OCI-LY1 (cell line): ENCODE results near the gene RASSF5.
A peak's percentile ranks its signal among the peaks of the same experiment; 100 is the strongest.

ENCODE experiments used
- H2AFZ ChIP-seq: fragments of 200-600 bp; sonication (generic), shearing (Covaris generic); 2 replicates; pipeline ENCODE4 v1.6.0; 2014; ENCODE audit warnings: antibody characterized with exemption, mild to moderate bottlenecking, low read length
- H3F3A ChIP-seq: fragments of 200-600 bp; sonication (generic), shearing (Covaris generic); 2 replicates; pipeline ENCODE4 v1.6.0; 2014; ENCODE audit warnings: mild to moderate bottlenecking, antibody characterized with exemption, low read length, moderate library complexity; ENCODE audit not compliant: insufficient read depth
- H3K27ac ChIP-seq: fragments of 200-600 bp; sonication (generic); 2 replicates; pipeline ENCODE4 v1.5.1; 2014; ENCODE audit warnings: low read length, mixed run types, mild to moderate bottlenecking, low read depth; ENCODE audit not compliant: poor library complexity, severe bottlenecking
- H3K27me3 ChIP-seq: fragments of 200-600 bp; sonication (generic); 2 replicates; pipeline ENCODE4 v1.6.0; 2014; ENCODE audit warnings: antibody characterized with exemption, mild to moderate bottlenecking, low read length, moderate library complexity; ENCODE audit not compliant: insufficient read depth
- H3K36me3 ChIP-seq: fragments of 200-600 bp; sonication (generic); 2 replicates; pipeline ENCODE4 v1.6.1; 2014; ENCODE audit warnings: mild to moderate bottlenecking, antibody characterized with exemption, low read length, moderate library complexity, mixed read lengths; ENCODE audit not compliant: insufficient read depth
- H3K4me1 ChIP-seq: fragments of 200-600 bp; sonication (generic); 2 replicates; pipeline ENCODE4 v1.5.1; 2014; ENCODE audit warnings: mild to moderate bottlenecking, low read length, moderate library complexity; ENCODE audit not compliant: insufficient read depth, severe bottlenecking
- H3K4me2 ChIP-seq: fragments of 200-600 bp; sonication (generic), shearing (Covaris generic); 2 replicates; pipeline ENCODE4 v1.6.1; 2014; ENCODE audit warnings: low read length
- H3K4me3 ChIP-seq: fragments of 200-600 bp; sonication (generic); 2 replicates; pipeline ENCODE4 v1.5.1; 2014; ENCODE audit warnings: low read length, low read depth, mild to moderate bottlenecking, mixed read lengths; ENCODE audit not compliant: poor library complexity, severe bottlenecking
- H3K79me2 ChIP-seq: fragments of 200-600 bp; shearing (Covaris generic); 2 replicates; pipeline ENCODE4 v1.6.1; 2016; ENCODE audit warnings: mixed run types, low read length, mixed read lengths; ENCODE audit not compliant: insufficient read depth
- H3K9ac ChIP-seq: fragments of 200-600 bp; sonication (generic), shearing (Covaris generic); 2 replicates; pipeline ENCODE4 v1.6.1; 2014; ENCODE audit warnings: mild to moderate bottlenecking, low read length, mixed read lengths
- H3K9me2 ChIP-seq: fragments of 200-600 bp; sonication (generic), shearing (Covaris generic); 2 replicates; pipeline ENCODE4 v1.6.1; 2014; ENCODE audit warnings: low read depth, mild to moderate bottlenecking, low read length, mixed read lengths
- H3K9me3 ChIP-seq: fragments of 200-600 bp; shearing (Covaris generic); 2 replicates; pipeline ENCODE4 v1.6.1; 2014; ENCODE audit warnings: low read length, mixed read lengths
- H4K20me1 ChIP-seq: fragments of 200-600 bp; sonication (generic), shearing (Covaris generic); 2 replicates; pipeline ENCODE4 v1.6.0; 2016; ENCODE audit warnings: mild to moderate bottlenecking, low read length; ENCODE audit not compliant: insufficient read depth
- EZH2 ChIP-seq: fragments of 200-600 bp; sonication (generic), shearing (Covaris generic); IDR thresholded peaks from 2 replicates; pipeline ENCODE4 v1.8.0; 2017; ENCODE audit warnings: borderline replicate concordance, mixed run types, mild to moderate bottlenecking, antibody characterized with exemption, low read length, moderate library complexity, mixed read lengths
- TF ChIP-seq, protein P1 (sequence below): fragments of 200-600 bp; sonication (generic), shearing (Covaris generic); IDR thresholded peaks from 2 replicates; pipeline ENCODE4 v1.5.1; 2017; ENCODE audit warnings: mild to moderate bottlenecking, antibody characterized with exemption, low read length, moderate library complexity, mixed read lengths

Gene RASSF5

DNA sequence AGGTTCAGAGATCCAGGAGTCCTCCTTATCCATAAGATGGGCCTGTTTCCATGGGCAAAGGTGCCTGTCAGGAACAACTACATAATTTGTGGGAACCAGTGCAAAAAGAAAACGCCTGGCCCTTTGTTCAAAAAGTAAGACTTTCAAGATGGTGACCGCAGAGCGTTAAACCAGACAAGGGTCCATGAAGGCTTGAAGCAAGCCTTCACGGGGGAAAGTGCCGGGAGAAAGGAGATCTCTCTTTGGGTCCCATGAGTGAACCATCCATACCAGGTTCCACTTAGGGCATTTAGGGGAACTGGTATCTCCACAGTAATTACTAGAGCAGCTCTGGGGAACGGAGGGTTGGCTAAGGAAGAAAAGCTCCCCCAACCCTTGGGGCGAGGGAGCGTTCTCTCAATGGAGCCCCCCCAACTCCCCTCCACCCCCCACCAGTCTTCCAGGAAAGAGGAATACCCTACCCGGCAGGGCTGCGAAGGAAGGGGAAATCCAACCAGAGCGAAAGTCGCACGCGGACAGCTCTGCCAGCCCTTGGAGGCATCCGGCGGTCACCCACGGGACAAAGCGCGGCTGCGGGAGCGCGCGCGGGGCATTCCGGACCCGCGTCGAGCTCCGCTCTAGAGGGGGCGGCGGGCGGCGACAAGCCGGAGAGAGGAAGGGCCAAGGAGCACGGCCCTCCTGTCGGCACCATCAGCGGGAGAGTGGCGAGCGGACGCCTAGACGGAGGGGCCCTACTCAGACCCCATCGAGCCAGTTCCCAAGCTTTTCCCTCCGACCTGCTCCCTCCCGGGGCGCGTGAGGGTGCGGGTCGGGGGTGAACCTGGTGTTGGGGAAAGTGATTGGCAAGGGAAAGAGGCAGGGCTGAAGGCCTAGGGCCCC is 687 bp upstream of the RASSF5 start:
- Histone ChIP-seq H3K9ac (peak overlapping the region; percentile 4; the same call in 1 of the 2 replicates), H3K4me2 (peak overlapping the region; percentile 58), H3K27ac (no peak overlapping the region), H3K4me1 (peaks cover 13% of the 10 kb centered on the region), H2AFZ (no peak overlapping the region), H3K36me3 (no peaks in the 10 kb centered on the region), H3K79me2 (no peaks in the 10 kb centered on the region), H3K9me3 (no peaks in the 10 kb centered on the region), H3F3A (no peaks in the 10 kb centered on the region), H4K20me1 (no peaks in the 10 kb centered on the region), H3K4me3 (peak overlapping the region; percentile 51), H3K9me2 (no peaks in the 10 kb centered on the region), H3K27me3 (peaks cover 7% of the 10 kb centered on the region)
- TF ChIP-seq EZH2: no peak
- TF ChIP-seq, protein P1, sequence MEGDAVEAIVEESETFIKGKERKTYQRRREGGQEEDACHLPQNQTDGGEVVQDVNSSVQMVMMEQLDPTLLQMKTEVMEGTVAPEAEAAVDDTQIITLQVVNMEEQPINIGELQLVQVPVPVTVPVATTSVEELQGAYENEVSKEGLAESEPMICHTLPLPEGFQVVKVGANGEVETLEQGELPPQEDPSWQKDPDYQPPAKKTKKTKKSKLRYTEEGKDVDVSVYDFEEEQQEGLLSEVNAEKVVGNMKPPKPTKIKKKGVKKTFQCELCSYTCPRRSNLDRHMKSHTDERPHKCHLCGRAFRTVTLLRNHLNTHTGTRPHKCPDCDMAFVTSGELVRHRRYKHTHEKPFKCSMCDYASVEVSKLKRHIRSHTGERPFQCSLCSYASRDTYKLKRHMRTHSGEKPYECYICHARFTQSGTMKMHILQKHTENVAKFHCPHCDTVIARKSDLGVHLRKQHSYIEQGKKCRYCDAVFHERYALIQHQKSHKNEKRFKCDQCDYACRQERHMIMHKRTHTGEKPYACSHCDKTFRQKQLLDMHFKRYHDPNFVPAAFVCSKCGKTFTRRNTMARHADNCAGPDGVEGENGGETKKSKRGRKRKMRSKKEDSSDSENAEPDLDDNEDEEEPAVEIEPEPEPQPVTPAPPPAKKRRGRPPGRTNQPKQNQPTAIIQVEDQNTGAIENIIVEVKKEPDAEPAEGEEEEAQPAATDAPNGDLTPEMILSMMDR: no peak

DNA sequence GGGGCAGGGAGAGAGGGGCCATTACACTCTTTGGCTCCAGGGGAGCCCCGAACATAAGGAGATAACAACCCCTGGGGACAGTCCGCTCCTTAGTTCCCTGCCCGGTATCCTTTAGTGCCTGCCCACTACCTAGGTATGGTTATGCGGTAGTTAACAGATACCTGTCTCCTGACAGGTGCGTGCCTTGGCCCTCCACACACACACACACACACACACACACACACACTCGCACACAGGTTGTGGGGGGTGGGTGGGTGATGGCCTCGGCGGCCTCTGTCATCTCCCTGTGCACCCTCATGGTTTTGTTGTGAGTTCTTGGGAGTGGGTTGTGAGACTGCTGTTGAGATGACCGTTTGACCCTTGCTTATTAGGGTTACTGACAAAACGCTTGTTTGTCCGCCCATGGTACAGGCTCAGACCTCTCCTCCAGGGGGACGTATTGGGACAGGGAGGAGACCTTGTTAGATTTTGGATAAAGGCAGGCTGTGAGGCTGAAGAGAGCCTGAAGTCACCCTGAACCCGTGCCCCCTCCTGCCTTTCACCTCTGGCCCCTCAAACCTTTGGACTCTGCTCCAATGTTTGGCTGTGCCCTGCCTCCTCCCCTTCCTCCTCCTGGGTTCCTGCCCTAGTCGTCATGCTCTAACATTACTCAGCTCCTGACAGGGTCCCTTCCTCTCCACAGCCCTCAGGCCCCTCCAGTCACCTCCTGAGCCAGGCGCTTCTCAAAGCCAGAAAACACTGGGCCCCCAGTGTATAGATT is 979 bp downstream of the RASSF5 start:
- Histone ChIP-seq H3K9me2 (no peaks in the 10 kb centered on the region), H3K4me2 (peak overlapping the region; percentile 58), H3K79me2 (no peaks in the 10 kb centered on the region), H3K9ac (no peak overlapping the region), H3K36me3 (no peaks in the 10 kb centered on the region), H3F3A (no peaks in the 10 kb centered on the region), H3K4me3 (no peak overlapping the region), H4K20me1 (no peaks in the 10 kb centered on the region), H2AFZ (no peak overlapping the region), H3K4me1 (peaks cover 13% of the 10 kb centered on the region), H3K27me3 (peaks cover 13% of the 10 kb centered on the region; the same call in 1 of the 2 replicates), H3K27ac (no peak overlapping the region), H3K9me3 (no peaks in the 10 kb centered on the region)
- no peak for TF ChIP-seq EZH2
- TF ChIP-seq, protein P1: no peak

DNA sequence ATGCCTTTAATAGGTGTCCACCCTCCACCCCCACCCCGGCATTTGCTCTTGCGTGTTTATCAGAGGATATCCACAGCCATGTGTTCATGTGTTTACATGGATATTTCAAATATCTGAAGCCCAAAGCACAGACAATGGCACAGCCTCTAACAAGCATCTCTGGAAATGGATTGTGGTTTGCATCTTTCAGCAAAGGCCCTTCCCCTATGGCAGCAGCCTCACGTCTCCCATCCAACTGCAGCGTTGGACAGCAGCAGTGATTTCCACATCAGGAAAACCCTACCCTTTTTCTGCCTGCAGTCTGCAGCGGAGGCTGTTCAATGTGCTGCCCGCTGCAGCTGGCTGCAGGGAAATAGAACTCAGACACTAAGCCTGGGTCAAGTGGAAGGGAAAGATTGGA is 1.6 kb downstream of the RASSF5 start:
- H3K4me2 ChIP-seq: no peak overlapping the region
- H3K27me3 ChIP-seq: peaks cover 13% of the 10 kb centered on the region
- H3K4me1 ChIP-seq: peaks cover 13% of the 10 kb centered on the region
- H2AFZ ChIP-seq: no peak overlapping the region
- H3K36me3 ChIP-seq: no peaks in the 10 kb centered on the region
- H3K4me3 ChIP-seq: no peak overlapping the region
- H3K9me2 ChIP-seq: no peaks in the 10 kb centered on the region
- no peak for TF ChIP-seq EZH2
- TF ChIP-seq, protein P1: no peak
- no peaks in the 10 kb centered on the region for H3K79me2 ChIP-seq
- no peaks in the 10 kb centered on the region for H4K20me1 ChIP-seq
- H3K9me3 ChIP-seq: no peaks in the 10 kb centered on the region
- H3F3A ChIP-seq: no peaks in the 10 kb centered on the region
- no peak overlapping the region for H3K27ac ChIP-seq
- no peak overlapping the region for H3K9ac ChIP-seq
